Daoy (cell line): ENCODE data around the gene CEP57L1. TPM values are rescaled to one million over a fixed set of nuclear protein-coding genes. Genes with fewer than 3 reads are reported as not detected.
"Not testable (repeated sequence)": the region's sequence is repeated elsewhere in the genome, so short reads cannot be mapped to it uniquely, and the experiment has no call there.

Experiments
- DNase-seq: peaks from one replicate; pipeline ENCODE4 v3.0.0-alpha.2; 2015; ENCODE audit warnings: low read depth
- total RNA-seq: library from RNA; depleted of rRNA; stranded (reverse); fragments of >200 nt; shearing (Covaris generic); gene quantifications from 2 replicates; pipeline ENCODE4 v1.2.3, GENCODE V29; 2014

The CEP57L1 gene
- total RNA-seq, 1 experiment from 2014 or later = 25.3 TPM

DNA sequence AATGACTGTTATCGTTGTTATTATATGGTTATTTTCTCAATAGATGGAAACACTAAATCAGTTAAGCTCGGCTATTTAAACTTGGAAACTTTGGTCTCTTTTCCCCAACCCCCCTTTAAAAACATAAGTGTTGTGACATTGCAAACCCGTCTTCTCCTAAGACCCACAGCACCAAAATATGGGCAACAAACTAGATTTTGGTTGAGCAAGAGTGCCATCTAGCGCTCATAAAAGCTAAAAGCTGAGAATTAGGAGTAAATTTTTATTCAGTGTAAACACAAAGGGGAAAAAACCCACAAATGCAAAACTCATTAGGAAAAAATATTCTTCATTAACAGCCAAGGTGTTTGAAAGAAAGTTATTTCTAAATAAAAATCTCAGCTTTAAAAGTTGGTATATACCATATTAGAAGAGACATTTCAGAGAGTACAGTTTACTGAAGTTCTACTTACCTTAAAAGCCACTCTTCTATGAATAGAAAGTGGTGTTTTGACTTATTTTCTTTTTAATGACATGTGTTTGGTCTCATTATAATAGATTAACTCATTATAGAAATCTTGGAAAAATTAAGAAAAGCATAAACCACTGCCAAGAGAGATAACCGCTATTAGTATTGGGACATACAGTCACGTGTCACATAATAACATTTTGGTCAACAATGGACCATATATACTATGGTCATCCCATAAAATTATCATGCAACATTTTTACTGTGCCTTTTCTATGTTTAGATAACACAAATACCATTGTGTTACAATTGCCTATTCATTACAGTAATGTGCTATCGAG lies 21.8 kb upstream of the CEP57L1 start:
- DNase-seq = peak; percentile 44

DNA sequence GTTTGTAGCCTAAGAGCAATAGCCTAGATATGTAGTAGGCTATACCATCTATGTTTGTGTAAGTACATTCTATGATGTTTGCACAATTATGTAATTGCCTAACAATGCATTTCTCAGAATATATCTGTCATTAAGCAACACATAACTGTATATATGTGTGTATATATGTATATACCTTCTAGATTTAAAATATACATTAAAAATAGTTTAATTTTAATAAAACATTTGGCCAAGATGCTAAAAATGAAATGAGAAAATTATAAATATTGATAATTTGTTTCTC lies 21.2 kb upstream of the CEP57L1 start:
- no peak for DNase-seq

DNA sequence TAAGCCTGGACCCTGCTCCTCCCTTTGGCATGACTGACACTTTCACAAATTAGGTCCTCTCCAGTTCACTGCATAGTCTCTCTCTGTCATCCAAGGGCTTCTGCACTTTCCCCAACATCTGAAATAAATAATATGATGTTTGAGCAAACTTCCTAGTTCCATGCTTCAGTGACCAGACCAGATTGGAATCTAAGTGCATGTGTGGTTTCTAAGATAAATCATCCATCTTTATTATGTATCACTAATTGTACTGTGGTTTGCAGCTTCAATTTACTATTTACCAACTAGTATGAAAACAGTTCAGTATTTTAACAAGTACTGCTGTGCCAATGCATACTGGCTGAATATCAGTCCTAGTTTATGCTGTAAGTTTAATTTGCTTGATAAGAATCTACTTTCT lies 19.4 kb upstream of the CEP57L1 start:
- no peak for DNase-seq

DNA sequence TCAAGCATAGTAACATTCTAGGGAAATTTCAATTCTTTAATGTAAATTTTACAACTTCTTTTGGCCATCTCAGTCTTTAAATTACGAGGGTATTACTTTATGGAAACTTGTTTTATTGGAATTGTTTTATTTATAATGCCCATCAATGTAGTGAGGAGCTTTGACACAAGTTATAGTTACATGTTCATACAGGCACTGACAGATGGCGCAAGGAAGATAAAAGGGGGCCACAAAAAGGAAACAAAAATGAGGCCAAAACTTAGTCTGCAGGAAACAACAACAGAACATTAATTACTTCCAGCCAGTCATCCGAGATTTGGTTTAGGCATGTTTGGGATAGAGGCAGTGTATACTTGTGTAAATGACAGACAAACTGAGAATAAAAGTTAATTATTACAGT lies 18.9 kb upstream of the CEP57L1 start:
- no peak for DNase-seq

DNA sequence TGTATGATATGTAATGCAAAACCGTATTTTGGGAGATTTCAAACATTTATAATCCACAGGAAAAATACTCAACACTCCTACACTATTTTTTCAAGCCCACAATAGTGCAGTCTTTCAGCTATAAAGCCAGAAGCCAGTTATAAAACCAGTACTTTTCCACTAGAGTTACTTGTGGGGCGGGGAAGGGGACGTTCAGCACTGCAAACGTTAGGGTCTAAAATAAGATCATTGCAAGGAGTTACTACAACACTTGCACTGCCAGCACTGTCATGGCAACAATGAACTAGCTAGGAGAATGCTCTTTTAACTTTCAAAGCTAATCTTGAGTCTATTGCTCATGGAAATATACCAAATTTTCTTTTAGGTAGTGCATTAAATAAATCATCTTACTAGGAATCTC lies 15.3 kb upstream of the CEP57L1 start:
- no peak for DNase-seq

DNA sequence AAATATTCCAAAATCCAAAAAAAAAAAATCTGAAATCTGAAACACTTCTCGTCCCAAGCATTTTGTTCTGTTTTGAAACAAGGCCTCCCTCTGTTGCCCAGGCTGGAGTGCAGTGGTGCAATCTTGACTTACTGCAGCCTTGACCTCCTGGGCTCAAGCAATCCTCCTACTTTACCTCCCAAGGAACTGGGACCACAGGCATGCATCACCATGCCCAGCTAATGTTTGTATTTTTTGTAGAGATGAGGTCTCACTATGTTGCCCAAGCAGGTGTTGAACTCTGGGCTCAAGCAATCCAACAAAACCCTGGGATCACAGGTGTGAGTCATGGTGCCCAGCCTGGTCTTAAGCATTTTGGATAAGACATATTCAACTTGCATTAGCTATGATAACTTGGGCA lies 14.3 kb upstream of the CEP57L1 start:
- DNase-seq = no peak

DNA sequence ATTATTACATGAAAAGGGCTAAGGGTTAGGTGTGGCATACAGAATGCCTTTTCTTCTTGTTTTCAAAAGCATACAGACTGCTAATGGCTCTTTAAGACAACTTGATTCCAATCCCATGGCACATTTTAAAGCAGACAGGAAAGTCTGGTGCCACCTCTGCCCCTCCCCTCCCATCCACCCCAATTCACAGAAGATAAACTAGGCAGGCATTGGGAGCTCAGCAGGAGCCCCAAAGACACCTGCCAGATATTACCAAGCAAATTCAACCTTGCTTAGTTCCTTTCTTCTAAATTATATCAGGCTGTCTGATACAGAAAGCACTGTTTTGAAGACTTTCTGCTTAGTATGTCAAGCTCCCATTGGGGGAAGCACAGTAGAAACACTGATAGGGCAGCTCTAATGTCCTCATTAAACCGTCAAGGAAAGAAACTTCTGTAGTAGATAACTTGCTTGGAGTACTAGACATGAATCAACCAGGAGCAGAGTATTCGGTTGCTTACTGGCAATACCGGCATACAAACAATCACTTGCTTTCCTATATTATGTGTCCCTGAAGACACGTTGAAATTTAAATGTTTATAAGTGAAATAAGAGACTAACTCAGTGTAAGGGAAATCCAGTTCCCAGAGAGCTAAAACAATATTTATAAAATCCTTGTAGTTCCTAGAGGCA lies 13.7 kb upstream of the CEP57L1 start:
- no peak for DNase-seq

DNA sequence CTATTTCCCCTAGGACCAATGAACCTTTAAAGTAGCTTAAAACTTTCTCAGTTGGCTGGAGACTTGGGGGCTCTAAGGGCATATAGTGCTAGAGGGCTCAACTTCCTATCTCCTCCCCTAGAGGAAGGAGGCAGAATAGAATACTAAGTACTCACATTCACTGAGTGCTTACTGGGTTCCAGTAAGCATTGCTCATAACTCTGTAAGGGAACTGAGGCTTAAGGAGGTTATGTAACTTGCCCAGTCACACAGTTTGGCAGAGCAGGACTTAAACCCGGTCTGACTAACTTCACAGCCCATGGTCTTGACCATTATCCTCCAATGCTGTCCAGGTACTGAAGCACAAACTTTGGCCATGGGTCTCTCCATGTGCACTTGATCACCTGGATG lies 13.1 kb upstream of the CEP57L1 start:
- no peak for DNase-seq

DNA sequence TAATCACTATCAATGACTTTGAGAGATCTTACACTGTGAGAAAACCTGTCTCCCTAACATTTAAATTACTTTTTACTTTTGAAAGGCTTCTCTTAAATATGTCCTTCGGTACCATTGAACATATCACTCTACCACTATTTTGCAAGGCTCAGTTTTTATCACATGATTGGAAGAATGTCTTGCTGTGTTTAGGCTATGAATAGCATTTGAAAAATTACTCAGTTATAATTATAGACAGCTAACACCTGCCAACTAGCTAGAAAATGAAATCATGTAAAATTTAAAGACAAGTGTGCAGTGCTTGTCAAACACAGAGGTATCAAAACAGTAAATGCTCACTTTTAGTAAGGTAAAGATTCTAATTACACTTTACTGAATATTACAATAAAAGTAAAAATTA lies 11.7 kb upstream of the CEP57L1 start:
- no peak for DNase-seq

DNA sequence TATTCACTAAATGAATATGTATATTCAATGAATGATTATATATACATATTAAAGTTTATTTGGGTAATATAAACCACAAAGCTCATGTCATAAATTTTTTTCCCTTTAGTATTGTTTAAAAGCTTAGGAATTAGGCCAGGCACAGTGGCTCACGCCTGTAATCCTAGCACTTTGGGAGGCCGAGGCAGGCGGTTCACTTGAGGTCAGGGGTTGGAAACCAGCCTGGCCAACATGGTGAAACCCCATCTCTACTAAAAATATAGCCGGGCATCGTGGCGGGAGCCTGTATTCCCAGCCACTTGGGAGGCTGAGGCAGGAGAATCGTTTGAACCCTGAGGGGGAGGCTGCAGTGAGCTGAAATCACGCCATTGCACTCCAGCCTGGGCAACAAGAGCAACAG lies 11.2 kb upstream of the CEP57L1 start:
- DNase-seq = not testable (repeated sequence)

DNA sequence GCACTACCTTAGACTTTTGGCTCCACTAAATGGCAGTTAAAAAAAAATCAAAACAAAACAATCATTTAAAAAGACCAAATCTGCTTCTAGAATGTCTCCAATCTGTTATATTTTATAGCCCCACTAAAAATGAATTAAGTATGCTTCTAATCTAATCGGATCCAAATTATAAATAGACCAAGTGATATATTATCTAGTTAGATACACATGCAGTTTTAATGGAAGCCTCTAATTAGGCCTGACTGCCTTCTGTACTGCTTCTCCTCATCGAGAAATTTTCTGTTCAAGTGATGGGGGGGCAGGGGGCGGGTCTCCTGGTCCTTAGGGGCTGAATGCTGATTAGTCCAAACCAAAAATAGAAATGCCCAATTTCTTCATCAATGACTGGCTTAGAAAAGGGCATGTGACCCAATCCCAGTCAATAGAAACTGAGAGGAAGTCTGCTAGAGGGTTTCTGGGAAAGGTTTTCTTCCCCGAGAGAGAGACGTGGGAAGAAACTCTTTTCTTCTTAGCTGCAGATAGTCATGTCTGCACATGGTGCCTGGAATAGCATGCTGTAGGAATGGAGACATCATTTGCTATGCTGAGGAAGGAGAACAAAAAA lies 7.5 kb upstream of the CEP57L1 start:
- DNase-seq = no peak

DNA sequence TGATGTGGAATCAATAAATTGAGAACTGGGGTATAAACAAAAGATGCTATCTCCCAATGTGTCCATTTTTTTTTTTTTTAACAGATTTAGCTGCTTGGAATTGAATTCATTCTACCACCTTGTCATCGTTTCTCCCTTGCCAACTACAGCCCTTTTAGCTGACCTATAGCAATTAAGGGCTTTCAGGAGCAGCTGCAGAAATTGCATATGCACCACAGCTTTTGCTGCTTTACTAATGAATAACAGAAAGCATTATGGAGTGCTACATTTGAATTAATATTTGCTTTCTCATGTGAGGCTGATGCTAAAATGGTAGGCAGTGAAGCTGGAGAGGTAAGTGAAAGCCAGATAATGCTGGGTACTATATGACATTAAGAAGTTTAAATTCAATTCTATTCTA lies 6.3 kb upstream of the CEP57L1 start:
- DNase-seq = no peak

DNA sequence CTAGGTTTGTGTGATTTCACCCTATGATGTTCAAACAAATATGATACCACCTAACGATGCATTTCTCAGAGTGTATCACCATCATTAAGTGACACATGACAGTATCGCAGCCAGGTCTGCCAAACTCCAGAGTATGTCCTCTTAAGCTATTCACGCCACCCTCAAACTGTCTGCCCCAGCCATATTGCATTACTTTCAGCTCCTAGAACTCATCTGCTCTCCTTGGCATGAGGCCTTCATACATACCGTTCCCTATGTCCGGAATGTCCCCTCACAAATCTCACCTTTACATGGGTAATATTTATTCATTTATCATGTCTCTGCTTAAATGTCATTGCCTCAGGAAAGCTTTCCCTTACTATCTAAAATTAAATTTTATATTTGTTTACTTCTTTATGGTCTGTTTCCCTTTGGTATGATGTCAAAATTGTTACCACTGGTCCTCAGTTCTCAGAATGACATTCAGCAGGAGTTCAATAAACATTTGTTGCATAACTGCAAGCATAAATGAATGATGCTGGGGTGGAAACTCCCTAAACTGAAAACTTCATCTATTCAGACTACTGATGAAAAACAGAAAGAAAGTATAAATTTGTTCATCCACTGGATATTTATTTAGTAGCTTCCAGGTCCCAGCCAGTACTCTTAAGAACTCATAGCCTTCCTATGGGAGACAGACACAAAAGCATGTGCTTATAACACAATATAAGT lies 3.8 kb upstream of the CEP57L1 start:
- no peak for DNase-seq

DNA sequence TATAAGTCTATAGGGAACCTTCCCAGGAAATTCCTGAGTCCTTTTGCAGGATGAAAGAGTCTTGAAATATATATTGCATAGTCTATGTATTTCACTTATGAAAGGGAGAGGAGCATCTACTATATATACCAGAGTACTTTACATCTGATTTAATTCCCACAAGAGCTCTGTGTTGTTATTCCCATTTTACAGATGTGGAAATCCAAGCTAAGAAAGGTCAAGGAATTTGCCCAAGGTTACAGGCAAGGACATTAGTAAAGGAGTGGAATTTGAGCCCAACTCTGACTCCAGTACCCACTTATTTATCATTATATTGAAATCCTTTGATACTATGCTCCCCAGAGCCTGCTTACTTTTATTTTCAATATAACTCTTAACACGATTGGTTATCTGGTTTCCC lies 3.2 kb upstream of the CEP57L1 start:
- no peak for DNase-seq

DNA sequence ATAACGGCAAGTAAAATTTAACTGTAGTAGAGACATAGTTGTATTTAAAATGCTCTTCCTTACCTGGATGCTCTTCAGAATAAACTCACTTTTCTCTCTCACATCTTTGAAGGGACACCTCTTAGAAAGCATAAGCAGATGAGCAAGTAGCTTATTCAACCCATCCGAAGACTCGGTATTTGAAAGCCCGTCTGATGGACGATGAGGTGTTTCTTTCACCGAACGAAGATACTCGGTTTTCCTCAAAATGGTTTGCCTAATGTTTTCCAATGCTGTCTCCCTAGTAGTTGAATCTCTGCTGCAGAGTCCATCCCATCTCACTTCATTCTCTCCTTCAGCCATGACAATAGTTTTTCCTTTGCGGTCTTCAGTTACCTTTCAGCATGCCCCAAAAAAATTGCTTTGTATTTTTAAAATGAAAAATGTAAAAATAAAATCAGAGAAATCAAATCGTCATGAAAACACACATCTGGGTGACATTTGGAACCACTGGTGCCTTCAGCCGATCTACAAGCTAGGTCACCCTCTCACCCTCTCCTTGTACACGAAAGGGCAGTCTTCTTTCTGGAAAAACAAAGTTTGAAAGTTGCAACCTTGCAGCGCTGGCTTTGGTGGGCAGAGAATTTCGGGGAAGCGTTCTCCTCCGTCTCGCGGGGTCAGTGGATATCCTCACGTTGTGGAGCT lies 1.4 kb upstream of the CEP57L1 start:
- DNase-seq = no peak

DNA sequence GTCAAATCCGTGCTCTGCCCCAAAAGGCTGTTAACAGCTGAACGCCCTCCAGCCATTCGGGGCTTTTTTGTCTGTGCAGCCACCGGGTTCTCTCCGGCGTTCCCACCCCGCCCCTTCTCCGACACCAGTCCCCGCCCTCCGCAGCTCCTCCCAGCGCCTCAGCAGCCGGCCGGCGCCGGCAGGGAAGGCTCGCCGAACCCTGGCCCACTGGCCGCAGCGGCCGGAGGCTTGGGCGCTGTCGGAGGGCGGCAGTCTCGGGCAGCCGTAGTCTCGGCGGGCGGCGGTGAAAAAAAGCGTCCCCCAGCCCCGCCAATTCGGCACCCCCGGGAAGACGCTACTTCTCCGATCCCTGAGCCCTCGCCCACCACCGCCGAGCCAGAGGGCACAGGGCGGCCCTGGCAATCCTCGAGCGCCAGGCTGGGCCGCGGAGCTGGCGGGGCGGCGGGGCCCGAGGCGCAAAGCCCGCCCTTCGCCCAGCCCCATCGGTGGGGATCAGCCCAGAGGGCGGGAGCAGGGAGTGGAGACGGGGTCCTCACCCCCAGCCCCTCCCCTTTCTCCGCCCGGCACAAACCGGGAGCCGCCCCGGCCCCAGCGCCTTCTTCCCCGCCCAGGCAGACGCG lies 781 bp upstream of the CEP57L1 start, which contains the start of gene SESN1:
TSS of gene SESN1 (minus strand) at position 431 of the 620 bp plus-strand sequence. CDS start 773 bp downstream, outside the sequence.
- peak; percentile 99 for DNase-seq

DNA sequence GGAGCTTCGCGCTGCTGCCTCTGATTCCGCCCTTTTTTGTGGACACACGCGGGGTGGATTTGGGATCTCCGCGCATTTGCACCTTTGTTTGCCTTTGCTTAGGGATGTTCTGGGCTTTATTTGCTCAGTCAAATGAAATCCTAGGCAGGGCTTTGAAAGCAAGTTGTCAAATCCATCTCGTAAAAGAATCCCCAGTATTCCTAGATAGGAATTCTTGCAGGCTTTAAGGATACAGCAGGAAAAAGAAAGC lies 453 bp downstream of the CEP57L1 start:
- DNase-seq = no peak

DNA sequence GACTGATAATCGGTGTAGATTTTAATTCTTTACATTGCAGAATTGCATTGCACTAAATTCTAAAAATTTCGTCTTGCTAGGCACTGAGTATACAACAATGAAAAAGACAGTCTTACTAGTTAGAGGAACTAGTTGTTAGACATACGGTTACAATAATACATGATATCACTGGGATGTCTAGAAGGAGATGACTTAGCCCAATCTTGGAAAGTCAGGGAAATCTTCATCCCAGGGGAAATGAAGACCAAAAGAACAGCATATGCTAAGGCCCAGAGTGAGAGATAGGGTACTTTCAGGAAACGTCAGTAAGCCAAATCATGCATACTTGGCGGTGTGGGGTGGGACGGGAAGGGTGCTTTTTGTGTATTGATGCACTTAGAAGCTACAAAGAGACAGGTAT lies 901 bp downstream of the CEP57L1 start:
- peak; percentile 10 for DNase-seq

DNA sequence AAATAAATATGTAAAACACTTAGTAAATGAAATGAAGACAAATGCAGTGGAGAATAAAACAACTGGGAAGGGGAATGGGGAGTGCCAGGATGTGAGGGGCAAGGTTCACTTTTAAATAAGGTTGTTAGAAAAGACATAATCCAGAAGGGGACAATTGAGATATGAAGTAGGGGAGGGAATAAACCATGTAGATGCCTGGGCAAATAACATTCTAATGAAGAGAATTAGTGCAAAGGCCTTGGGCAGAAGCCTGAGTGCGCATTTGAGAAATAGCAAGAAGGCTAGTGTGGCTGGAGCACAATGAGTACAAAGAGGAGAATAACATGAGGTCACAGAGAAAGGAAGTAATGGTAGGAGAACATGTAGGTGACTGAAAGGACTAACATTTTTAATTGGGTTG lies 2.4 kb downstream of the CEP57L1 start:
- no peak for DNase-seq

DNA sequence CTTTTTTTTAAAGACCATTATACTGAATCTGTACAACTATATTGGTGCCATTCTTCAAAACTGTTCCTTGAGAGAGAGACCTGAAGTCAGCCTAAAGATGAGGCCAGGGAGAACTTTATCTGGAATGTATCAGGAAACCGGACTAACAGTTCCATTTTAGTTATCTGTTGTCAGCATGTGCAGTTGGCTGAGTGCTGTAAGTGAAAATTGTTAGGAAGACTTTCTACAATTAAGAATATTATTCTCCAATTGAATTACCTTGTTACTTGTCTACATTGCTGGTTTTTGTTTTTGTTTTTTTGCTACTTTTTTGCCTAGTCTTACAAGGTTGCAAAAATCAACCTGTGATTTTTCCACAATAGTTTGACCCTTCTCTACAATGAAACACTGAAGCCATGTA lies 7.5 kb downstream of the CEP57L1 start:
- no peak for DNase-seq

DNA sequence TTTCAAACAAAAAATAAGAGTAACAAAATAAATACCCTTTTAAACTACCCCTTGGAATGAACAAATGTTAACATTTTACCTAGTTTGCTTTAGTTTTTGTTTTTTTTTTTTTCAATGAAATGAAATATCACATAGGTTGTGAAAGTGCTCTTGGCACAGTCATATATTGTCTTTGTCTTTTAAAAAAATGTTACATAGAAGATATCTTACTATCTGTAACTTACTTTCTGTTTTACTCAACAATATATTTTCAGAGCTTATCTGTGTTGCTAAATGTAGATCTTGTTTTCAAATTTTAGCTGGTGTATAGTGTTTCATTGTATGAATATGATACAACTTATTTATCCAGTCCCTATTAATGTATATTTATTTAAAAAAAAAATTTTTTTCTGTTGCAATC lies 8.6 kb downstream of the CEP57L1 start:
- DNase-seq = no peak

DNA sequence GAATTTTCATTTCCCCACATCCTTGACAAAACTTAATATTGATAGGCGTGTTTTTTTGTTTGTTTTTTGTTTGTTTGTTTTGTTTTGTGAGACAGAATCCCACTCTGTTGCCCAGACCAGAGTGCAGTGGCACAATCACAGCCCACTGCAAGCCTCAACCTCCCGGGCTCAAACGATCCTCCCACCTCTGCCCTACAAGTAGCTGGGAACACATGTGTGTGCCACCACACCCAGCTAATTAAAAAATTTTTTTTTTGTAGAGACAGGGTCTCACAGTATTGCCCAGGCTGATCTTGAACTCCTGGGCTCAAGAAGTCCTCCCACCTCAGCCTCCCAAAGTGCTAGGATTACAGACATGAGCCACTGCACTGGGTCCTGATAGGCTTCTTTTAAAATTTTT lies 9.2 kb downstream of the CEP57L1 start:
- no peak for DNase-seq
